PFSK-1 (cell line): ENCODE data around the gene SCARB1.

Source experiments
- FOXP2 ChIP-seq: optimal IDR thresholded peaks from 2 replicates; pipeline ENCODE3; 2011; ENCODE audit warnings: borderline replicate concordance, control low read depth, inconsistent platforms; ENCODE audit not compliant: insufficient read depth; ENCODE audit errors: extremely low read length, extremely low read depth
- POLR2AphosphoS5 ChIP-seq: IDR thresholded peaks from 2 replicates; pipeline ENCODE4 v1.6.1; 2012; ENCODE audit warnings: low read depth, mild to moderate bottlenecking, control low read depth, low read length, moderate library complexity
- REST ChIP-seq, 2 experiments: IDR thresholded peaks; 2 replicates each; pipeline versions ENCODE4 v1.6.1 to v1.8.0; 2011 to 2012; ENCODE audit warnings: low read depth in 2 of 2, low read length in 2 of 2, control low read depth in 1 of 2, inconsistent platforms in 1 of 2, mild to moderate bottlenecking in 1 of 2, moderate library complexity in 1 of 2; ENCODE audit not compliant: insufficient read depth in 1 of 2
- SIN3A ChIP-seq: IDR thresholded peaks from 2 replicates; pipeline ENCODE4 v1.6.1; 2012; ENCODE audit warnings: mild to moderate bottlenecking, low read length, moderate library complexity, borderline replicate concordance; ENCODE audit not compliant: insufficient read depth
- TAF1 ChIP-seq: IDR thresholded peaks from 2 replicates; pipeline ENCODE4 v1.6.1; 2012; ENCODE audit warnings: low read length, control low read depth, borderline replicate concordance; ENCODE audit not compliant: insufficient read depth

Gene SCARB1

GRCh38 chr12:124809391-124809790 is 54.3 kb downstream of the SCARB1 start:
- no peak for TF ChIP-seq FOXP2
- no peak for TF ChIP-seq TAF1

GRCh38 chr12:124808272-124808671 is 55.4 kb downstream of the SCARB1 start:
- TF ChIP-seq TAF1 (no peak), SIN3A (no peak), POLR2AphosphoS5 (no peak), FOXP2 (no peak), REST (IDR thresholded peaks at IDR 0.05; ENCODE audit: insufficient read depth in 1 of 2, low read depth in 2 of 2, low read length in 2 of 2) (no peak)

- TF ChIP-seq SIN3A, result no peak
- no peak for TF ChIP-seq REST (IDR thresholded peaks at IDR 0.05; ENCODE audit: insufficient read depth in 1 of 2, low read depth in 2 of 2, low read length in 2 of 2)
- no peak for TF ChIP-seq FOXP2
- TF ChIP-seq POLR2AphosphoS5, result no peak
- no peak for TF ChIP-seq TAF1
These were observed 57.6 kb downstream of the SCARB1 start for GRCh38 chr12:124805876-124806668.

- TF ChIP-seq FOXP2, result no peak
- no peak for TF ChIP-seq TAF1
- TF ChIP-seq POLR2AphosphoS5, result no peak
- TF ChIP-seq SIN3A, result no peak
- no peak for TF ChIP-seq REST (IDR thresholded peaks at IDR 0.05; ENCODE audit: insufficient read depth in 1 of 2, low read depth in 2 of 2, low read length in 2 of 2)
These were observed 58.6 kb downstream of the SCARB1 start for GRCh38 chr12:124805050-124805449.

GRCh38 chr12:124804011-124804621 is 59.5 kb downstream of the SCARB1 start:
- no peak for TF ChIP-seq FOXP2
- TF ChIP-seq SIN3A, result no peak

GRCh38 chr12:124802361-124802760 is 61.3 kb downstream of the SCARB1 start:
- TF ChIP-seq SIN3A, result no peak
